ENCODE measurements around the gene CNTNAP3.
"Not testable (repeated sequence)": the region's sequence is repeated elsewhere in the genome, so short reads cannot be mapped to it uniquely, and the experiment has no call there.

DNA sequence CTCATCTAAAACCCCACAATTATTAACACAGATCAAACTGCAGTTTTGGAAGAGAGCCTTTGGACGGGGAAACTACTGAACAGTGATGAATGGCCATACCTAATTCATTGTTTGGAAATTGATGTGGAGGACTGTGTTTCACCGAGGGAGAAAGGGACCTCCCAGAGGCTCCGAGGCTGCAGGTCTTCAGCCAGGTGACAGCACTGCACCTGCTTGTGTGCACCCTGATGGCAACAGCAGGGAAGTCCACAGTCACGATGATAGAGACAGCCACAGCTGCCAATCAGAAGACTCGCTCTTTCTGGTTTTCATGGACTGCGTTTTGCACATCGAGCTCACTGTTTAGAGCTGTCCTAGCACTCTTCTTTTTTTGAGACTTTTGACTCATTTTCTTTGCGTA, 214.4 kb downstream of the CNTNAP3 start:
- TF ChIP-seq, protein P1, sequence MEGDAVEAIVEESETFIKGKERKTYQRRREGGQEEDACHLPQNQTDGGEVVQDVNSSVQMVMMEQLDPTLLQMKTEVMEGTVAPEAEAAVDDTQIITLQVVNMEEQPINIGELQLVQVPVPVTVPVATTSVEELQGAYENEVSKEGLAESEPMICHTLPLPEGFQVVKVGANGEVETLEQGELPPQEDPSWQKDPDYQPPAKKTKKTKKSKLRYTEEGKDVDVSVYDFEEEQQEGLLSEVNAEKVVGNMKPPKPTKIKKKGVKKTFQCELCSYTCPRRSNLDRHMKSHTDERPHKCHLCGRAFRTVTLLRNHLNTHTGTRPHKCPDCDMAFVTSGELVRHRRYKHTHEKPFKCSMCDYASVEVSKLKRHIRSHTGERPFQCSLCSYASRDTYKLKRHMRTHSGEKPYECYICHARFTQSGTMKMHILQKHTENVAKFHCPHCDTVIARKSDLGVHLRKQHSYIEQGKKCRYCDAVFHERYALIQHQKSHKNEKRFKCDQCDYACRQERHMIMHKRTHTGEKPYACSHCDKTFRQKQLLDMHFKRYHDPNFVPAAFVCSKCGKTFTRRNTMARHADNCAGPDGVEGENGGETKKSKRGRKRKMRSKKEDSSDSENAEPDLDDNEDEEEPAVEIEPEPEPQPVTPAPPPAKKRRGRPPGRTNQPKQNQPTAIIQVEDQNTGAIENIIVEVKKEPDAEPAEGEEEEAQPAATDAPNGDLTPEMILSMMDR (conservative IDR thresholded peaks at IDR 0.05), result not testable (repeated sequence)
- TF ChIP-seq ZFX (IDR thresholded peaks at IDR 0.05), result not testable (repeated sequence)

All from C4-2B (cell line).